WERI-Rb-1 (cell line): Measurements from ENCODE around the gene SAC3D1.

ENCODE experiments used
- DNase-seq: peaks from one replicate; pipeline ENCODE4 v3.0.0-alpha.2; 2020
- H3K27ac ChIP-seq: fragments of 250-450 bp; sonication (Bioruptor Pico); 2 replicates; pipeline ENCODE4 v1.5.1; 2020; ENCODE audit warnings: mild to moderate bottlenecking, moderate library complexity
- H3K27me3 ChIP-seq: fragments of 250-450 bp; sonication (Bioruptor Pico); 2 replicates; pipeline ENCODE4 v1.5.1; 2021; ENCODE audit warnings: mild to moderate bottlenecking, low read depth, moderate library complexity; ENCODE audit not compliant: insufficient read depth, severe bottlenecking
- H3K36me3 ChIP-seq: fragments of 250-450 bp; sonication (Bioruptor Pico); 2 replicates; pipeline ENCODE4 v1.5.1; 2020; ENCODE audit warnings: mild to moderate bottlenecking, moderate library complexity
- H3K4me3 ChIP-seq: 2 replicates; pipeline ENCODE4 v1.5.1; 2011; ENCODE audit warnings: low read depth, mild to moderate bottlenecking, control low read depth, low read length
- H3K9me3 ChIP-seq: fragments of 250-450 bp; sonication (Bioruptor Pico); 2 replicates; pipeline ENCODE4 v1.5.1; 2021; ENCODE audit warnings: mild to moderate bottlenecking, moderate library complexity; ENCODE audit not compliant: severe bottlenecking
- CTCF ChIP-seq: IDR thresholded peaks from 2 replicates; pipeline ENCODE4 v1.5.1; 2011; ENCODE audit warnings: low read depth, mild to moderate bottlenecking, control low read depth, inconsistent platforms, low read length

The SAC3D1 gene

GRCh38 chr11:65078786-65079342, 37.9 kb downstream of the SAC3D1 start:
- DNase-seq, result no peak
- TF ChIP-seq CTCF, result no peak
- Histone ChIP-seq H3K27me3 (no peaks in the 10 kb centered on the region), H3K9me3 (no peaks in the 10 kb centered on the region), H3K27ac (peak overlapping the region; percentile 59), H3K4me3 (no peak overlapping the region), H3K36me3 (peaks cover 57% of the 10 kb centered on the region)

GRCh38 chr11:65083134-65083833, 42.3 kb downstream of the SAC3D1 start:
- peak overlapping the region; percentile 97 for H3K27ac ChIP-seq
- peaks cover 58% of the 10 kb centered on the region for H3K36me3 ChIP-seq
- no peak for DNase-seq
- no peaks in the 10 kb centered on the region for H3K27me3 ChIP-seq
- H3K4me3 ChIP-seq, result peak overlapping the region; percentile 90
- TF ChIP-seq CTCF, result no peak
- no peaks in the 10 kb centered on the region for H3K9me3 ChIP-seq

- H3K4me3 ChIP-seq, result peak within 1 kb of the TSS; percentile 90
- H3K9me3 ChIP-seq, result no peaks in the 10 kb centered on the region
- peak; percentile 95 for DNase-seq
- TF ChIP-seq CTCF, result no peak
- H3K36me3 ChIP-seq, result peaks cover 51% of the 10 kb centered on the region
- H3K27ac ChIP-seq, result peak within 1 kb of the TSS; percentile 97
- H3K27me3 ChIP-seq, result no peaks in the 10 kb centered on the region
Measured at GRCh38 chr11:65083834-65084597, 43.0 kb downstream of the SAC3D1 start, which contains the start of the genes CDCA5 and ZFPL1. Gene CDCA5, minus strand, starts transcription at chr11:65084040. Its CDS starts 62 bp downstream, at chr11:65083978. Gene ZFPL1, plus strand, starts transcription at chr11:65084222. Its CDS starts 477 bp downstream, at chr11:65084699.

GRCh38 chr11:65084598-65085375, 43.8 kb downstream of the SAC3D1 start:
- H3K4me3 ChIP-seq, result peak overlapping the region; percentile 90
- H3K9me3 ChIP-seq, result no peaks in the 10 kb centered on the region
- peak overlapping the region; percentile 97 for H3K27ac ChIP-seq
- no peak for TF ChIP-seq CTCF
- peaks cover 45% of the 10 kb centered on the region for H3K36me3 ChIP-seq
- H3K27me3 ChIP-seq, result no peaks in the 10 kb centered on the region
- no peak for DNase-seq

GRCh38 chr11:65085446-65085845, 44.4 kb downstream of the SAC3D1 start:
- TF ChIP-seq CTCF, result no peak
- Histone ChIP-seq H3K27me3 (no peaks in the 10 kb centered on the region), H3K36me3 (peaks cover 40% of the 10 kb centered on the region), H3K27ac (no peak overlapping the region), H3K4me3 (no peak overlapping the region), H3K9me3 (no peaks in the 10 kb centered on the region)
- no peak for DNase-seq
